Calu3 (cell line): ENCODE data around the gene ELAPOR1. TPM values are rescaled to one million over a fixed set of nuclear protein-coding genes. Genes with fewer than 3 reads are reported as not detected.

Experiments used
- BruUV-seq: library from RNA; stranded (reverse); fragments of 400-500 nt; replicated peaks from 2 replicates; lab custom pipeline; 2021; lab: Mats Ljungman, UMichigan
- CTCF ChIA-PET: fragments of 300-600 bp; sonication (Branson Sonifier 250); formaldehyde crosslinking; loops from one replicate; lab custom pipeline; 2022; ENCODE audit warnings: antibody characterized with exemption; lab: Charles Lee
- DNase-seq: peaks from one replicate; pipeline ENCODE4 v3.0.0; 2022
- H3K27ac Mint-ChIP-seq: one replicate; pipeline ENCODE4 v1.8.0; 2022; ENCODE audit warnings: mixed read lengths; ENCODE audit not compliant: unreplicated experiment
- H3K27me3 Mint-ChIP-seq: one replicate; pipeline ENCODE4 v1.8.0; 2022; ENCODE audit warnings: mixed read lengths; ENCODE audit not compliant: unreplicated experiment
- H3K36me3 Mint-ChIP-seq: one replicate; pipeline ENCODE4 v1.8.0; 2022; ENCODE audit warnings: mild to moderate bottlenecking, moderate library complexity, mixed read lengths; ENCODE audit not compliant: insufficient read depth, unreplicated experiment
- H3K4me1 Mint-ChIP-seq: one replicate; pipeline ENCODE4 v1.8.0; 2022; ENCODE audit warnings: mild to moderate bottlenecking, low read depth, mixed read lengths; ENCODE audit not compliant: unreplicated experiment
- H3K4me3 Mint-ChIP-seq: one replicate; pipeline ENCODE4 v1.8.0; 2022; ENCODE audit warnings: mild to moderate bottlenecking, low read depth, moderate library complexity, mixed read lengths; ENCODE audit not compliant: unreplicated experiment
- H3K9me3 Mint-ChIP-seq: one replicate; pipeline ENCODE4 v1.8.0; 2022; ENCODE audit warnings: low read depth, mixed read lengths; ENCODE audit not compliant: unreplicated experiment
- intact Hi-C: fragments of 100-400 bp; cut with micrococcal nuclease; formaldehyde crosslinking; loops from one replicate; pipeline ENCODE4 v1.10.0; 2022; ENCODE audit not compliant: unreplicated experiment
- total RNA-seq: library from RNA; stranded (reverse); gene quantifications from 2 replicates; pipeline ENCODE4 v1.2.3, GENCODE V29; 2022
- TF ChIP-seq, protein P1 (sequence below): fragments of 200-600 bp; IDR thresholded peaks from one replicate; pipeline ENCODE4 v1.8.0; 2022; ENCODE audit warnings: antibody characterized with exemption; ENCODE audit not compliant: unreplicated experiment

Gene ELAPOR1
- total RNA-seq, 1 experiment from 2014 or later, result 0.45 TPM

DNA sequence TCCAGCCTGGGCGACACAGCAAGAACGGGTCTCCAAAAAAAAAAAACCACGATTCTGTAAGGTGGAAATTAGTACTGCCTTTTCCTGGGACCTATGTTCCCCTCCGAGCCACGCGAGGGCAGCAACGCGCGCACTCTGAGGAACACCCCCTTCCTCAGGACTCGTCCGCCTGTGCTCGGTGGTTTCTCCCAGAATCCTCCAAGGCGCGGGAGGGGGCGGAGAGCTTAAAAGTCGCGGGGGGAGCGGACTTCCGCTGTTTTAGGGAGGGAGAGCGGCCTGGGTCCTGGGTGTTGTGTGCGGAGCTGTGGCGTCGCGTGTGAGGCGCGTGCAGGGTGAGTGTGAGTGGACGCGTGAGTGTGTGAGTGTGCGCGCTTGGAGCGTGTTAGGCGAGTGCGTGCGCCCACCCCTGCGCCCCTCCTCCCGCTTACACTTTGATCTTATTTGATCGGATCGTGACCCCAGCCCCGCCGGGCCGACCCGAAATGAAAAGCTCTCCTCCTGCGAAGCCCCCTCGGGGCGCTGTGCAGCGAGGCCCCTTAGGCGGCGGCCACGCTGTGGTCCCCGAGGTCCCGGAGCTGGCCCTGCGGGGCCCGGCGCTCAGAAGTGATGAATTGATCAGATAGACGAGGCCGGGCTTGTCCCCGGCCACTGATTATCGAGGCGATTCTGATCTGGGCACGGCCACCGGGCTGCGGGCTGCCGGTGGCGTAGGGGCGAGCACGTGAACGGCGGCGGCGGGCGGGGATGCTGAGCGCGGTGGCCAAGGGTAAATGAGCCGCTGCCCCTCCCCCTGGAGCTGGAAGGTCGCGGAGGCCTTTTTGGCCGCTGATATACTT, 13.8 kb upstream of the ELAPOR1 start:
- Mint-ChIP-seq H3K9me3 (no peaks in the 10 kb centered on the region), H3K36me3 (peaks cover 23% of the 10 kb centered on the region), H3K4me1 (no peaks in the 10 kb centered on the region), H3K27ac (peak overlapping the region; percentile 98), H3K4me3 (peak overlapping the region; percentile 98), H3K27me3 (no peaks in the 10 kb centered on the region)
- TSS peak; percentile 64 for BruUV-seq
- CTCF ChIA-PET, result interaction anchor here (0.7 to 1.6 kb wide), 12 partner anchors 10 to 137 kb away, joined by 3 to 7 read pairs (median 4); partner anchors contain the start of genes CLCC1 and TMEM167B
- TF ChIP-seq, protein P1, sequence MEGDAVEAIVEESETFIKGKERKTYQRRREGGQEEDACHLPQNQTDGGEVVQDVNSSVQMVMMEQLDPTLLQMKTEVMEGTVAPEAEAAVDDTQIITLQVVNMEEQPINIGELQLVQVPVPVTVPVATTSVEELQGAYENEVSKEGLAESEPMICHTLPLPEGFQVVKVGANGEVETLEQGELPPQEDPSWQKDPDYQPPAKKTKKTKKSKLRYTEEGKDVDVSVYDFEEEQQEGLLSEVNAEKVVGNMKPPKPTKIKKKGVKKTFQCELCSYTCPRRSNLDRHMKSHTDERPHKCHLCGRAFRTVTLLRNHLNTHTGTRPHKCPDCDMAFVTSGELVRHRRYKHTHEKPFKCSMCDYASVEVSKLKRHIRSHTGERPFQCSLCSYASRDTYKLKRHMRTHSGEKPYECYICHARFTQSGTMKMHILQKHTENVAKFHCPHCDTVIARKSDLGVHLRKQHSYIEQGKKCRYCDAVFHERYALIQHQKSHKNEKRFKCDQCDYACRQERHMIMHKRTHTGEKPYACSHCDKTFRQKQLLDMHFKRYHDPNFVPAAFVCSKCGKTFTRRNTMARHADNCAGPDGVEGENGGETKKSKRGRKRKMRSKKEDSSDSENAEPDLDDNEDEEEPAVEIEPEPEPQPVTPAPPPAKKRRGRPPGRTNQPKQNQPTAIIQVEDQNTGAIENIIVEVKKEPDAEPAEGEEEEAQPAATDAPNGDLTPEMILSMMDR, result peak; percentile 57
- DNase-seq, result peak; percentile 90
- intact Hi-C loops, result no loop called here

DNA sequence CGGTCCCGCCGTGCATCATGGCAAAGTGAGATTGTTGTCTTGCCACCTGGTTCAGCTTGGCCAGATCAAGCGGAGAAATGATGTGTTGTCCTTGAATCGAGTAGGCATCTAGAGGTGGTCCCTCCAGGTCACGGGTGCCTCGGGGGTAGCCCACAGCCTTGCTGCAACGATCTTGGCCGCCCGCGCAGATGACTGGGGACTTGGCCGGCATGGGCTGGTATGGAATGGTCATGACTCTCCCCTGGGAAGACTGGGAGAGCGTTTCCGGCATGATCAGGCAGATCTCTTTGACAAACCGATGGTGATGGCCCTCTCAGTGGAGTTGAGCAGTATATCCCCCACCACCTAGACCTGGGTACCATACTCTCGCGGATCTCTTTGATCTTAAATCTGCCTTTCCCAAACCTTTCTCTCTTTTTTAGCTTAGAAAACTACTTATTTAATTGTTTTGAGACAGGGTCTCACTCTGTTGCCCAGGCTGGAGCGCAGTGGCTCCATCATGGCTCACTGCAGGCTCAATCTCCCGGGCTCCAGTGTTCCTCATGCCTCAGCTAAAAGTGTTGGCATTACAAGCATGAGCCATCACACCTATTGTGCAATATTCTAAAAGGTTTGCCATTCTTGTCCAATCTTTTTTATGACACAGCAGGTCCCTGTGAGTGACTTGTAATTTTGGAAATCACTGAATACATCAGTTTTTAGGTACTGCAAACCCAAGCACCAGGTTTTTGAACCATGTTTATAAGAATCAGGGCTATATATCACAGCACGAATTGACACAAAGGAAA, 9.4 kb upstream of the ELAPOR1 start:
- no peak for DNase-seq
- Mint-ChIP-seq H3K27ac (no peak overlapping the region), H3K36me3 (peaks cover 22% of the 10 kb centered on the region), H3K4me1 (no peaks in the 10 kb centered on the region), H3K4me3 (no peak overlapping the region), H3K9me3 (no peaks in the 10 kb centered on the region), H3K27me3 (peaks cover 36% of the 10 kb centered on the region)
- CTCF ChIA-PET, result no interaction called here
- TF ChIP-seq, protein P1, result no peak
- intact Hi-C loops, result no loop called here
- no TSS peak for BruUV-seq

DNA sequence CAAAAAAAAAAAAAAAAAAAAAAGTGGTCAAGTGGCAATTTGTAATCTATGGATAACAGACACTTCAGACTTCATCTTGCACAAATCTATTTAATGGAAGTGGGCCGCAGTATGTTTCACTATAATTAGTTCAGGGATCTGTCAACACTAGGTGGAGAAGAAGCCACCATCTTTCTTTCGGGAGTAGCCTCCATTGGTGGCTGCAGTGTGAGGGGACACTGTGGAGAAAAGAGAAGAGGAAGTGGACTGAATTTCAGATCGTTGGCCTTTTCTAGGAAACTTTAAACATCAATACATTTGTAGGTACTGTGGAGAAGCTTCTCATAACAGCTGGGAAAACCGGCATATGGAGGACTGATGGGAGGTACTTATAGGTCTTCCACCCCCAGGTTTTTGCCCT, 8.0 kb upstream of the ELAPOR1 start:
- Mint-ChIP-seq H3K27me3 (peaks cover 49% of the 10 kb centered on the region), H3K4me3 (no peak overlapping the region), H3K36me3 (peaks cover 9% of the 10 kb centered on the region), H3K4me1 (peaks cover 8% of the 10 kb centered on the region), H3K27ac (no peak overlapping the region), H3K9me3 (no peaks in the 10 kb centered on the region)
- CTCF ChIA-PET, result no interaction called here
- TF ChIP-seq, protein P1, result no peak
- intact Hi-C loops, result no loop called here
- BruUV-seq, result no TSS peak
- DNase-seq, result no peak

DNA sequence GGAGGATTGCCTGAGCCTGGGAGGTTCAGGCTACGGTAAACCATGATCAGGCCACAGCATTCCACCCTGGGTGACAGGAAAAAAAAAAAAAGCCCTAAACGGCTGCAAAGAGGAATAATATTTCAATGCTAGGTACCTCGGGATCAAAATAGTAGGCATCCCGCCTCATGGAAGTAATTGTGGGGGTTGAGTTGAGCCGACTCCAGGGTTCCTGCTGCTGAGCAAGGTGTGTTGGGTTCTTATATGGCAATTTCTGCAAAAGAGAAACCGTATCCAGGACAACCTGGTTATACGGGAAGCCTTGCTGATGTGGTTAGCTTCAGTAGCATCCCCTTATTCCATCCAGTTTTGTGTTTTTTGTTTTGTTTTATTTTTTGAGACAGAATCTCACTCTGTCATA, 6.1 kb upstream of the ELAPOR1 start:
- H3K4me1 Mint-ChIP-seq, result peaks cover 20% of the 10 kb centered on the region
- CTCF ChIA-PET, result no interaction called here
- intact Hi-C loops, result no loop called here

More for the DNA sequence above, 6.1 kb upstream of the ELAPOR1 start:
- Mint-ChIP-seq H3K27ac (no peak overlapping the region), H3K4me3 (no peak overlapping the region), H3K9me3 (no peaks in the 10 kb centered on the region), H3K36me3 (peaks cover 2% of the 10 kb centered on the region), H3K27me3 (peaks cover 68% of the 10 kb centered on the region)
- TF ChIP-seq, protein P1, result no peak
- DNase-seq, result no peak
- no TSS peak for BruUV-seq
